ENCODE results near the gene FBXO8. TPM values are rescaled to one million over a fixed set of nuclear protein-coding genes. Genes with fewer than 3 reads are reported as not detected.

The FBXO8 gene
- total RNA-seq, 3 donors from 2014 or later (not counting 1 experiment from before 2014, with no cell fraction given): 12.3 to 15.2 (median 14.8) TPM

DNA sequence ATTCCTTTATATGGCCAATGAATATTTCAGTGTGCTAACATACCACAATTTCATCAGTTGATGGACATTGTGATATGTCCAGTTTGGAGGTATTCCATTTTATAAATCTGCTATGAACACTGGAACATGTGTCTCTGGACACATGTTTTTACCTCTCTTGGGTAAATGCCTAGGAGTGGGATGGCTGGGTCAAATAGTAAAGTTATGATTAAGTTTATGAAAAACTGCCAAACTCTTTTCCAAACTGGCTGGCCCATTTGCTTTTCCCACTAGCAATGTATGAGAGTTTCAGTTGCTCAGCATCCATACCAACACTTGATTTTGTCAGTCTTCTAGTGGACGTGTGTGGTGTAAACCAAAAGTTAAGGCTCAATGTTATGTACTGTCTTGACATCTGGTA lies 40.8 kb upstream of the FBXO8 start:
- TF ChIP-seq, protein P1, sequence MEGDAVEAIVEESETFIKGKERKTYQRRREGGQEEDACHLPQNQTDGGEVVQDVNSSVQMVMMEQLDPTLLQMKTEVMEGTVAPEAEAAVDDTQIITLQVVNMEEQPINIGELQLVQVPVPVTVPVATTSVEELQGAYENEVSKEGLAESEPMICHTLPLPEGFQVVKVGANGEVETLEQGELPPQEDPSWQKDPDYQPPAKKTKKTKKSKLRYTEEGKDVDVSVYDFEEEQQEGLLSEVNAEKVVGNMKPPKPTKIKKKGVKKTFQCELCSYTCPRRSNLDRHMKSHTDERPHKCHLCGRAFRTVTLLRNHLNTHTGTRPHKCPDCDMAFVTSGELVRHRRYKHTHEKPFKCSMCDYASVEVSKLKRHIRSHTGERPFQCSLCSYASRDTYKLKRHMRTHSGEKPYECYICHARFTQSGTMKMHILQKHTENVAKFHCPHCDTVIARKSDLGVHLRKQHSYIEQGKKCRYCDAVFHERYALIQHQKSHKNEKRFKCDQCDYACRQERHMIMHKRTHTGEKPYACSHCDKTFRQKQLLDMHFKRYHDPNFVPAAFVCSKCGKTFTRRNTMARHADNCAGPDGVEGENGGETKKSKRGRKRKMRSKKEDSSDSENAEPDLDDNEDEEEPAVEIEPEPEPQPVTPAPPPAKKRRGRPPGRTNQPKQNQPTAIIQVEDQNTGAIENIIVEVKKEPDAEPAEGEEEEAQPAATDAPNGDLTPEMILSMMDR (IDR thresholded peaks at IDR 0.05): no peak
- Mint-ChIP-seq H3K27me3 (ENCODE audit: low read depth in 2 of 2) (no peaks in the 10 kb centered on the region), H3K36me3 (no peaks in the 10 kb centered on the region), H3K4me1 (no peaks in the 10 kb centered on the region), H3K27ac (no peak overlapping the region), H3K4me3 (no peak overlapping the region), H3K9me3 (no peaks in the 10 kb centered on the region)
- Histone ChIP-seq H3K4me1 (ENCODE audit: control insufficient read depth, insufficient read depth, low read length) (no peaks in the 10 kb centered on the region), H3K36me3 (ENCODE audit: control insufficient read depth, insufficient read depth, low read length) (peaks cover 3% of the 10 kb centered on the region), H3K9me3 (ENCODE audit: control insufficient read depth, insufficient read depth, low read length) (no peaks in the 10 kb centered on the region), H3K27ac (ENCODE audit: low read length) (no peak overlapping the region), H3K4me3 (ENCODE audit: low read length) (no peak overlapping the region), H3K27me3 (ENCODE audit: control insufficient read depth, insufficient read depth, low read length) (no peaks in the 10 kb centered on the region)
- WGBS (ENCODE audit: insufficient coverage): 100% methylated on average over 1 of the region's 1 CpG
- intact Hi-C loops (cut with micrococcal nuclease): no loop called here
- DNase-seq (no peak), ATAC-seq (no peak)

DNA sequence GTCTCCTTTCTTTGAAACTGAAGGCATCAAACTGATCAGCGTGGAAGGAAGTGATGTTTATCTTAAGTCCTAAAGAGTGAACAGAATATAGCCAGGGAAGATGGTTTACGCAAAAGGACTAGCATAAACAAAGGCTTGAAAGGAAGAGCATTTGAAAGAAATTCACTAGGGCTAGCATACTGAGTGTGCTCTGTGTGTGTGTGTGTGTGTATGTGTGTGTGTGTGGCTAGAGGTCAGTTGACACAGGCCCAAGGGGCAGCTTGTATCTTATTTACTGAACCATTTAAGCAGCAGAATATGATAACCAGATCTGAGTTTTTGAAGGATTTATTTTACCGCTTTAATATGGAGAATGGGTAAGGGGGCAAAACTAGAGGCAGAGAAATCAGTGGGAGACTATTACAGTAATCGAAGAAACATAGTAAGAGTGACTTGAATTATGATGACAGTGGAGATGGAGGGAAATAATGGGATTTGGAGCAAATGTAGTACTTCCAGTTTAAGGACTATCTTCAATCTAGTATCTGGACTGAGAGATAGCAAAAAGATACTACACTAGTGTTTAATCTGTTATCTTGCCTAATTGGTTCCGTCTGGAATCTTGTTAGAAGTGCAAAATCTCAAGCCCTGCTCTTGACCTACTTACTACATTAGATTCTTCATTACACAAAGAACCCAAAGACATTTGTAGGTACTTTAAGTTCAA lies 37.2 kb upstream of the FBXO8 start:
- Mint-ChIP-seq H3K4me3 (no peak overlapping the region), H3K4me1 (no peaks in the 10 kb centered on the region), H3K9me3 (no peaks in the 10 kb centered on the region), H3K27me3 (ENCODE audit: low read depth in 2 of 2) (no peaks in the 10 kb centered on the region), H3K36me3 (no peaks in the 10 kb centered on the region), H3K27ac (no peak overlapping the region)
- WGBS (ENCODE audit: insufficient coverage): 82% methylated on average over 5 of the region's 5 CpGs
- intact Hi-C loops (cut with micrococcal nuclease): no loop called here
- Histone ChIP-seq H3K36me3 (ENCODE audit: control insufficient read depth, insufficient read depth, low read length) (peaks cover 18% of the 10 kb centered on the region), H3K27ac (ENCODE audit: low read length) (no peak overlapping the region), H3K4me1 (ENCODE audit: control insufficient read depth, insufficient read depth, low read length) (no peaks in the 10 kb centered on the region), H3K9me3 (ENCODE audit: control insufficient read depth, insufficient read depth, low read length) (no peaks in the 10 kb centered on the region), H3K4me3 (ENCODE audit: low read length) (no peak overlapping the region), H3K27me3 (ENCODE audit: control insufficient read depth, insufficient read depth, low read length) (no peaks in the 10 kb centered on the region)
- TF ChIP-seq, protein P1 (IDR thresholded peaks at IDR 0.05): no peak
- ATAC-seq (no peak), DNase-seq (no peak)

GRCh38 chr4:174318829-174319764 lies 35.6 kb upstream of the FBXO8 start:
- Mint-ChIP-seq H3K36me3 (no peaks in the 10 kb centered on the region), H3K9me3 (no peaks in the 10 kb centered on the region), H3K4me3 (no peak overlapping the region), H3K27me3 (ENCODE audit: low read depth in 2 of 2) (no peaks in the 10 kb centered on the region), H3K4me1 (no peaks in the 10 kb centered on the region), H3K27ac (no peak overlapping the region)
- ATAC-seq (no peak), DNase-seq (peak in 1 of 2 donors; percentile 66)
- Histone ChIP-seq H3K27me3 (ENCODE audit: control insufficient read depth, insufficient read depth, low read length) (no peaks in the 10 kb centered on the region), H3K4me1 (ENCODE audit: control insufficient read depth, insufficient read depth, low read length) (no peaks in the 10 kb centered on the region), H3K4me3 (ENCODE audit: low read length) (no peak overlapping the region), H3K9me3 (ENCODE audit: control insufficient read depth, insufficient read depth, low read length) (no peaks in the 10 kb centered on the region), H3K27ac (ENCODE audit: low read length) (no peak overlapping the region), H3K36me3 (ENCODE audit: control insufficient read depth, insufficient read depth, low read length) (peaks cover 18% of the 10 kb centered on the region)
- 94% methylated on average over 7 of the region's 8 CpGs for WGBS (ENCODE audit: insufficient coverage)
- intact Hi-C loops (cut with micrococcal nuclease): loop anchor here (1.0 to 5.0 kb wide), 2 partner anchors 97 to 902 kb away; no protein-coding TSS in a partner anchor
- TF ChIP-seq, protein P1 (IDR thresholded peaks at IDR 0.05): peak; percentile 76

Measured in natural killer cell (primary cell).